Naive thymus-derived CD8-positive, alpha-beta T cell (primary cell): Measurements from ENCODE around the gene ATP8B1. TPM values are rescaled to one million over a fixed set of nuclear protein-coding genes. Genes with fewer than 3 reads are reported as not detected.
A peak's percentile ranks its signal among the peaks of the same experiment; 100 is the strongest.

Experiments
- ATAC-seq, 2 donors: fragments of 150-1000 bp; cut with Tn5 transposase in 1 of 2; sonication (Bioruptor Pico), chemical (Tn5 transposase) in 1 of 2; 1 replicate in 1 of 2; 2 replicates in 1 of 2; pipeline ENCODE4 v1.10.0; 2021; ENCODE audit warnings: mild to moderate bottlenecking in 2 of 2, moderate library complexity in 2 of 2
- POLR2A ChIA-PET: fragments of 350-600 bp; sonication (Branson Sonifier 250); formaldehyde crosslinking; loops from one replicate; lab custom pipeline; 2021; ENCODE audit warnings: antibody characterized with exemption; lab: Charles Lee
- DNase-seq, 10 donors: peaks; one replicate each; pipeline versions ENCODE4 v3.0.0 to v3.0.0-alpha.2; 2020 to 2022
- H3K27ac Mint-ChIP-seq, 10 donors: one replicate each; pipeline ENCODE4 v1.8.0; 2020 to 2022; ENCODE audit warnings: mild to moderate bottlenecking in 10 of 10, mixed read lengths in 10 of 10, moderate library complexity in 4 of 10, inconsistent platforms in 1 of 10
- H3K27me3 Mint-ChIP-seq, 5 donors: one replicate each; pipeline ENCODE4 v1.8.0; 2021 to 2022; ENCODE audit warnings: mixed read lengths in 5 of 5
- H3K36me3 Mint-ChIP-seq, 3 donors: one replicate each; pipeline ENCODE4 v1.8.0; 2020 to 2022; ENCODE audit warnings: mixed read lengths in 3 of 3, mild to moderate bottlenecking in 2 of 3, inconsistent platforms in 1 of 3
- H3K4me1 Mint-ChIP-seq, 4 donors: one replicate each; pipeline ENCODE4 v1.8.0; 2021 to 2022; ENCODE audit warnings: mixed read lengths in 4 of 4
- H3K4me3 Mint-ChIP-seq, 10 donors: one replicate each; pipeline ENCODE4 v1.8.0; 2020 to 2022; ENCODE audit warnings: mild to moderate bottlenecking in 10 of 10, mixed read lengths in 10 of 10, moderate library complexity in 6 of 10, inconsistent platforms in 1 of 10
- H3K9me3 Mint-ChIP-seq, 9 donors: one replicate each; pipeline ENCODE4 v1.8.0; 2020 to 2022; ENCODE audit warnings: mixed read lengths in 9 of 9, mild to moderate bottlenecking in 3 of 9, inconsistent platforms in 1 of 9, moderate library complexity in 1 of 9
- polyA plus RNA-seq, 3 donors: library from polyadenylated mRNA; unstranded; fragments of 300-500 nt; fragmentation: Illumina TruSeq; gene quantifications; one replicate each; pipeline ENCODE4 v1.2.3, GENCODE V29; 2021
- total RNA-seq, 8 experiments: library from RNA in 2 of 8; stranded (reverse) in 2 of 8; gene quantifications; one replicate each; pipeline ENCODE4 v1.2.3 and lab custom pipeline; 2021 to 2026

Gene ATP8B1
- total and polyA plus RNA-seq, 5 experiments from 2014 or later: 0.08 TPM; not detected in 4

DNA sequence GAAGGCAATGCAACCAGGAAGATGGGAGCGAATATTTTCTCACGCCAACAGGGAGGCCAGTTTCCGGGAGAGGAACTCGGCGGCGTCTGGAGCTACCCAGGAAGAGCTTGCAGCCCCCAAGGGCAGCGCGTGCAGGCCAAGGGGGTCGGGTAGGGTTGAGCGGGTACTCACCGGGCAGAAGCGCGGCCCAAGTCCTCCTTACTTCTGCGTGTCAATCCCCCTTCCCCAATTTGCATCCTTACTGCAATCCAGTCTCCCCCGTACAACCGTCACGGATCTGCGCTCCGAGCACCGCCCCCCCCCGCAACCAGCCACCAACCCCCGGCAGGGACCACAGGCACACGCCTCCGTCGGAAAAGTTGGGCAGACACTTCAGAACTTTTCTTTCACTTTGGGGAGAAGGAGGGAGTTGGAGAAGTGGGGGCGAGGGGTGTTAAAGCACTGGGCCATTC is 1.3 kb downstream of the ATP8B1 start:
- H3K4me1 Mint-ChIP-seq: peaks cover 4 to 22% (median 17%) of the 10 kb centered on the region in 4 donors
- H3K27me3 Mint-ChIP-seq: peaks cover 24 to 67% (median 37%) of the 10 kb centered on the region in 5 donors
- H3K27ac Mint-ChIP-seq: no peak overlapping the region
- ATAC-seq (no peak), DNase-seq (no peak)
- peak overlapping the region; percentile 47 to 82 (median 72) for H3K4me3 Mint-ChIP-seq
- POLR2A ChIA-PET: no interaction called here
- H3K36me3 Mint-ChIP-seq: peaks cover 0 to 10% (median 0%) of the 10 kb centered on the region in 3 donors
- H3K9me3 Mint-ChIP-seq: no peaks in the 10 kb centered on the region

GRCh38 chr18:57801325-57801724 is 1.8 kb downstream of the ATP8B1 start:
- Mint-ChIP-seq H3K4me1 (peaks cover 4 to 22% (median 17%) of the 10 kb centered on the region in 4 donors), H3K36me3 (peaks cover 0 to 10% (median 0%) of the 10 kb centered on the region in 3 donors), H3K9me3 (no peaks in the 10 kb centered on the region), H3K27ac (no peak overlapping the region), H3K4me3 (peak overlapping the region; percentile 4 to 82 (median 72)), H3K27me3 (peaks cover 24 to 66% (median 36%) of the 10 kb centered on the region in 5 donors)
- no peak for DNase-seq
- no peak for ATAC-seq
- POLR2A ChIA-PET: no interaction called here

GRCh38 chr18:57798713-57799373 is 4.3 kb downstream of the ATP8B1 start:
- ATAC-seq (no peak), DNase-seq (no peak)
- peaks cover 18 to 44% (median 26%) of the 10 kb centered on the region in 5 donors for H3K27me3 Mint-ChIP-seq
- peaks cover 0 to 4% (median 3%) of the 10 kb centered on the region in 3 donors for H3K36me3 Mint-ChIP-seq
- H3K9me3 Mint-ChIP-seq: peaks cover 0 to 15% (median 3%) of the 10 kb centered on the region in 9 donors
- peaks cover 4 to 19% (median 16%) of the 10 kb centered on the region in 4 donors for H3K4me1 Mint-ChIP-seq
- POLR2A ChIA-PET: no interaction called here
- H3K4me3 Mint-ChIP-seq: no peak overlapping the region
- no peak overlapping the region for H3K27ac Mint-ChIP-seq

GRCh38 chr18:57797209-57797651 is 5.9 kb downstream of the ATP8B1 start:
- POLR2A ChIA-PET: no interaction called here

DNA sequence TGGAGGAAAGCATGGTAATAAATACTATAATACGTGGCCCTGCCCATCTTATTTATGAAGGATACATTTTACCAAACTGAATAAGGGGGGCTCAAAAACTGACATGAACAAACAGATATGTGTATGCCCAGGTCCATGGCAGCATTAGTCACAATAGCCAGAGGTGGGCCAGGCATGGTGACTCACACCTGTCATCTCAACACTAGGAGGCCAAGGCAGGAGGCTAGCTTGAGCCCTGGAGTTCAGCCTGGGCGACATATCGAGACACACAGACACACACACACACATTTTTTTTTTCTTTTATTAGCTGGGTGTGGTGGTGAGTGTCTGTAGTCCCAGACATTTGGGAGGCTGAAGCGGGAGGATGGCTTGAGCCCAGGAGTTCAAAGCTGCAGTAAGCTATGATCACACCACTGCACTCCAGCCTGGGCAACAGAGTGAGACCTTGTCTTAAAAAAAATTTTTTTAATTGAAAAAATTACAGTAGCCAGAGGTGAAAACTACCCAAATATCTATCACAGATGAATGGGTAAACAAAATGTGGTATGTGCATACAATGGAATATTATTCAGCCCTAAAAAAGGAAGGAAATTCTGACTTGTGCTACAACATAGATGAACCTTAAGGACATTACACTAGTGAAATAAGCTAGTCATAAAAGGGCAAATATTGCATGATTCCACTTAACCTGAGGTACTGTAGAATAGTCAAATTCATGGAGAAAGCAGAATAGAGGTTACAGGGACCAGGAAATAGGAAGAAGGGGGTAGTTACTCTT is 8.0 kb downstream of the ATP8B1 start:
- Mint-ChIP-seq H3K36me3 (peaks cover 0 to 8% (median 4%) of the 10 kb centered on the region in 3 donors), H3K27me3 (peaks cover 6 to 19% (median 15%) of the 10 kb centered on the region in 5 donors), H3K4me1 (no peaks in the 10 kb centered on the region), H3K27ac (no peak overlapping the region), H3K4me3 (no peak overlapping the region), H3K9me3 (peaks cover 0 to 15% (median 3%) of the 10 kb centered on the region in 9 donors)
- POLR2A ChIA-PET: no interaction called here
- no peak for DNase-seq
- ATAC-seq: no peak

More at GRCh38 chr18:57797209-57797651, 5.9 kb downstream of the ATP8B1 start:
- H3K9me3 Mint-ChIP-seq: peaks cover 0 to 15% (median 3%) of the 10 kb centered on the region in 9 donors
- no peak overlapping the region for H3K27ac Mint-ChIP-seq
- peaks cover 25 to 36% (median 29%) of the 10 kb centered on the region in 5 donors for H3K27me3 Mint-ChIP-seq
- ATAC-seq: no peak
- H3K36me3 Mint-ChIP-seq: peaks cover 0 to 8% (median 4%) of the 10 kb centered on the region in 3 donors
- peak overlapping the region in 1 of 10 donors; percentile 9 for H3K4me3 Mint-ChIP-seq
- H3K4me1 Mint-ChIP-seq: peaks cover 4 to 13% (median 11%) of the 10 kb centered on the region in 4 donors
- DNase-seq: no peak

DNA sequence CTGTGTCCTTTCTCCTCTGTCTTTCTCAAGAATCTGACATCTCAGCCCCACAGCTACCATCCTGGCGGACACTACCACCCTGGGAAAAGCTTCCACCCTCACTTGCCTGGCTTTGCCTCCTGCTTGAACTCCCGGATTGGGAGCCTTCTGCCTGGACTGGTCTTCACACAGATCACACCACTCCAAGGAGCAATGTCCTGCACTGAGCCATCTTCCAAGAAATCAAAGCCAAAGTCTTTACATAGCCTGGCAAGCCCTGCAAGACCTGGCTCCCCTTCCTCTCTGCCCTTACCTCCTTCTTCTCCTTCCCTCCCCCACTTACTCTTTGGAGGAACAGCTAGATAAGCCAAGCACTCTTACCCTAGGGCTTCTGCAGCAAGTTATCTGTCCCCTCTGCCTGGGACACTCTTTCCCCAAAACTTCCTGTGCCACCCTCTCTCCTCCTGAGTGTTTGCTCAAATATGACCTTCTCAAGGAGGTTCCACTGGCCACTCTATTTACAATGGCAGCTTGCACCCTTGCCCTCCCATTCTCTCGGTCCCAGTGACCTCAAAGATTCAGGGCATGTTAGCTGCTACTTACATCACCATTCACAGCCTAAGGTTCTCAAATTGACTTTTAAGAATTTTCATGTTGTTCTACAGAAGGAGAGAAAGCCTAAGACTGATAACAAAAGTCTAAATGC is 9.7 kb downstream of the ATP8B1 start:
- Mint-ChIP-seq H3K36me3 (peaks cover 0 to 8% (median 4%) of the 10 kb centered on the region in 3 donors), H3K9me3 (peaks cover 0 to 15% (median 3%) of the 10 kb centered on the region in 9 donors), H3K4me3 (no peak overlapping the region), H3K27ac (no peak overlapping the region), H3K27me3 (peaks cover 3 to 16% (median 10%) of the 10 kb centered on the region in 5 donors), H3K4me1 (no peaks in the 10 kb centered on the region)
- no peak for DNase-seq
- POLR2A ChIA-PET: no interaction called here
- no peak for ATAC-seq

- Mint-ChIP-seq H3K27me3 (peaks cover under 1 to 16% (median 10%) of the 10 kb centered on the region in 5 donors), H3K27ac (peak overlapping the region in 1 of 10 donors; percentile 28), H3K9me3 (peaks cover 0 to 15% (median 3%) of the 10 kb centered on the region in 9 donors), H3K36me3 (peaks cover 0 to 8% (median 4%) of the 10 kb centered on the region in 3 donors), H3K4me1 (no peaks in the 10 kb centered on the region), H3K4me3 (no peak overlapping the region)
- DNase-seq (no peak), ATAC-seq (no peak)
- POLR2A ChIA-PET: no interaction called here
Observed at GRCh38 chr18:57792631-57793301, 10.3 kb downstream of the ATP8B1 start.

- peaks cover 0 to 8% (median 4%) of the 10 kb centered on the region in 3 donors for H3K36me3 Mint-ChIP-seq
- H3K9me3 Mint-ChIP-seq: peaks cover 0 to 15% (median 3%) of the 10 kb centered on the region in 9 donors
- H3K4me1 Mint-ChIP-seq: no peaks in the 10 kb centered on the region
- H3K27me3 Mint-ChIP-seq: peaks cover 0 to 16% (median 10%) of the 10 kb centered on the region in 5 donors
- no peak overlapping the region for H3K27ac Mint-ChIP-seq
- POLR2A ChIA-PET: no interaction called here
- H3K4me3 Mint-ChIP-seq: no peak overlapping the region
- ATAC-seq (no peak), DNase-seq (no peak)
Observed at GRCh38 chr18:57791911-57792310, 11.2 kb downstream of the ATP8B1 start.

DNA sequence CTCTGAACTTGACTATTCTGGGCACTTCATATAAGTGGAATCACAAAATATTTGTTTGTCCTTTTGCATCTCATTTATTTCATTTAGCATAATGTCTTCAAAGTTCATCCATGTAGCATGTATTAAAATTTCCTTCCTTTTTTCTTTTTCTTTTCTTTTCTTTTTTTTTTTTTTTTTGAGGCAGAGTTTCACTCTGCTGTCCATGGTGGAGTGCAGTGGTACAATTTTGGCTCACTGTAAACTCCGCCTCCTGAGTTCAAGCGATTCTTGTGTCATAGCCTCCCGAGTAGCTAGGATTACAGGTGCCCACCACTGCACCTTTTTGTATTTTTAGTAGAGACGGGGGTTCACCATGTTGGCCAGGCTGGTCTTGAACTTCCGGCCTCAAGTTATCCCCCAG is 11.9 kb downstream of the ATP8B1 start:
- Mint-ChIP-seq H3K9me3 (peaks cover 0 to 15% (median 3%) of the 10 kb centered on the region in 9 donors), H3K4me1 (no peaks in the 10 kb centered on the region), H3K27me3 (peaks cover 0 to 14% (median 10%) of the 10 kb centered on the region in 5 donors), H3K4me3 (no peak overlapping the region), H3K27ac (no peak overlapping the region), H3K36me3 (peaks cover 0 to 7% (median 4%) of the 10 kb centered on the region in 3 donors)
- ATAC-seq: no peak
- DNase-seq: no peak
- POLR2A ChIA-PET: no interaction called here

DNA sequence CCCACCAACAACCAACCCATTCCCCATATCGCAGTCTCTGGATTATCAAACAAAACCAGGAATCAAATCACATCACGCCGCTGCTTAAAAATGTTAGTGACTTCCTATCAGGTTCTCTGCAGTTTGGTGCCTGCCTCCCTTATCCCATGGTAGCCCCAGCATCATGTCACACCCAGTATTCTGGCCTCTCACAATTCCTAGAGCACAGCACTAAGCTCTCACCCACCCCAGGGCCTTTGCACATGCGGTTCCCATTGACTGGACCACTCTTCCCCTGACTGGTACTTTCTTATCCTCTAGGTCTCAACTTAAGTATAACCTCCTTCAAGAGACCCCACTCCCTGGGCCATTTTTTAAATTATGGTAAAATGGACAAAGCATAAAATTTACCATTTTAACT is 12.8 kb downstream of the ATP8B1 start:
- Mint-ChIP-seq H3K27ac (no peak overlapping the region), H3K4me3 (no peak overlapping the region), H3K36me3 (peaks cover 0 to 5% (median 4%) of the 10 kb centered on the region in 3 donors), H3K27me3 (peaks cover 0 to 11% (median 10%) of the 10 kb centered on the region in 5 donors), H3K9me3 (peaks cover 0 to 9% (median under 1%) of the 10 kb centered on the region in 9 donors), H3K4me1 (no peaks in the 10 kb centered on the region)
- POLR2A ChIA-PET: no interaction called here
- no peak for DNase-seq
- ATAC-seq: no peak

- H3K27me3 Mint-ChIP-seq: peaks cover 0 to 11% (median 10%) of the 10 kb centered on the region in 5 donors
- no peak overlapping the region for H3K4me3 Mint-ChIP-seq
- POLR2A ChIA-PET: no interaction called here
- H3K9me3 Mint-ChIP-seq: peaks cover 0 to 6% (median 0%) of the 10 kb centered on the region in 9 donors
- peaks cover 0 to 5% (median under 1%) of the 10 kb centered on the region in 3 donors for H3K36me3 Mint-ChIP-seq
- no peak for DNase-seq
- H3K27ac Mint-ChIP-seq: no peak overlapping the region
- no peaks in the 10 kb centered on the region for H3K4me1 Mint-ChIP-seq
- no peak for ATAC-seq
Observed at GRCh38 chr18:57789759-57790158, 13.4 kb downstream of the ATP8B1 start.

- POLR2A ChIA-PET: no interaction called here
- no peaks in the 10 kb centered on the region for H3K4me1 Mint-ChIP-seq
- H3K9me3 Mint-ChIP-seq: no peaks in the 10 kb centered on the region
- DNase-seq (no peak), ATAC-seq (no peak)
- H3K27me3 Mint-ChIP-seq: peaks cover 0 to 11% (median 10%) of the 10 kb centered on the region in 5 donors
- no peak overlapping the region for H3K4me3 Mint-ChIP-seq
- peaks cover 0 to 5% (median 0%) of the 10 kb centered on the region in 3 donors for H3K36me3 Mint-ChIP-seq
- no peak overlapping the region for H3K27ac Mint-ChIP-seq
Observed at GRCh38 chr18:57789090-57789489, 14.0 kb downstream of the ATP8B1 start.
